Measurements from ENCODE around the gene GPR135. TPM values are rescaled to one million over a fixed set of nuclear protein-coding genes. Genes with fewer than 3 reads are reported as not detected.

The GPR135 gene
- total RNA-seq, 3 donors from 2014 or later, result 1.7 to 4.9 (median 2.8) TPM

DNA sequence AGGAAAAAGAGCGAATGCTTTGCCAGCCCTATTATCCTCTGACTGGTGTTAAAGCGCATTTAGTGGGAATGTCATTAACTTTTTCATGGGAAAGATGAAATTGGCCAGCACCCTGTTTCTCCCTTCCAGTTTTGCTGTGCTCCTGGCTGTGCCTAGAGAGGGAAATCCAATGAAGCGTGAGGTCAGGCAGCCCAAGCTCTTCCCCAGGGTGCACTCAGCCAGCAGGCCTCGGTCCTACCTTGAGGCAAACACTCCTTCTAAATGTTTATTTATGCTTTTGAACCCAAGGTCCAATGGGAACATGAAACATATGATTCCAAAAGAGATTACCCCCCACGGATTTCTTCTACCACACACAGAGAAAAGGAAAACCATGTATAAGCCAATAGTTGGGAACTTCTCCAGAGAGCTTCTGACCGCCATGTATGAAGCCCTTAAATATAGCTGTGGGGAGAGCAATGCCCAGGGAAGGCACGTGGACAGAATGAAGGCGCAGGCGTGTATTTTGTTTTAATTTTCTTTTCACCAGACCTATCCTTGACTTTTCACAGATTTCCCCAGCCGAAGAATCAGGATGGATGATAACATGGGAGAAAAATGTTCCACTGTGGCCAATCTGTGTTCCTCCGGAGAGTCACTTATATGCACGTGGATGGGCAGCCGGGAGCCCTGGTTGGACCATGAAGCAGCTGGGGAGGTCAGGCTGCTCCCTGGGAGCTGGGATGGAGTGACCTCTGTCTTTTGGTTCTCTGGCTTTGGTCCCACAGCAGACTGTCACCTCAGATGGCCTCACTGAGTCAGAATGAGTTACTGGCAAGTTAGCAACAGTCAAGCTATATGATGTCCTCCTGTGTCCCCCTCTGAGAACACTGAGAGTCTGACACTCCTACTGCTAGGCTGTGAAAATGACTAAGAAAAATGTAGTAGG is 37.3 kb downstream of the GPR135 start:
- intact Hi-C loops (cut with DNase I, micrococcal nuclease), result no loop called here
- TF ChIP-seq, protein P1, sequence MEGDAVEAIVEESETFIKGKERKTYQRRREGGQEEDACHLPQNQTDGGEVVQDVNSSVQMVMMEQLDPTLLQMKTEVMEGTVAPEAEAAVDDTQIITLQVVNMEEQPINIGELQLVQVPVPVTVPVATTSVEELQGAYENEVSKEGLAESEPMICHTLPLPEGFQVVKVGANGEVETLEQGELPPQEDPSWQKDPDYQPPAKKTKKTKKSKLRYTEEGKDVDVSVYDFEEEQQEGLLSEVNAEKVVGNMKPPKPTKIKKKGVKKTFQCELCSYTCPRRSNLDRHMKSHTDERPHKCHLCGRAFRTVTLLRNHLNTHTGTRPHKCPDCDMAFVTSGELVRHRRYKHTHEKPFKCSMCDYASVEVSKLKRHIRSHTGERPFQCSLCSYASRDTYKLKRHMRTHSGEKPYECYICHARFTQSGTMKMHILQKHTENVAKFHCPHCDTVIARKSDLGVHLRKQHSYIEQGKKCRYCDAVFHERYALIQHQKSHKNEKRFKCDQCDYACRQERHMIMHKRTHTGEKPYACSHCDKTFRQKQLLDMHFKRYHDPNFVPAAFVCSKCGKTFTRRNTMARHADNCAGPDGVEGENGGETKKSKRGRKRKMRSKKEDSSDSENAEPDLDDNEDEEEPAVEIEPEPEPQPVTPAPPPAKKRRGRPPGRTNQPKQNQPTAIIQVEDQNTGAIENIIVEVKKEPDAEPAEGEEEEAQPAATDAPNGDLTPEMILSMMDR (IDR thresholded peaks at IDR 0.05), result no peak

DNA sequence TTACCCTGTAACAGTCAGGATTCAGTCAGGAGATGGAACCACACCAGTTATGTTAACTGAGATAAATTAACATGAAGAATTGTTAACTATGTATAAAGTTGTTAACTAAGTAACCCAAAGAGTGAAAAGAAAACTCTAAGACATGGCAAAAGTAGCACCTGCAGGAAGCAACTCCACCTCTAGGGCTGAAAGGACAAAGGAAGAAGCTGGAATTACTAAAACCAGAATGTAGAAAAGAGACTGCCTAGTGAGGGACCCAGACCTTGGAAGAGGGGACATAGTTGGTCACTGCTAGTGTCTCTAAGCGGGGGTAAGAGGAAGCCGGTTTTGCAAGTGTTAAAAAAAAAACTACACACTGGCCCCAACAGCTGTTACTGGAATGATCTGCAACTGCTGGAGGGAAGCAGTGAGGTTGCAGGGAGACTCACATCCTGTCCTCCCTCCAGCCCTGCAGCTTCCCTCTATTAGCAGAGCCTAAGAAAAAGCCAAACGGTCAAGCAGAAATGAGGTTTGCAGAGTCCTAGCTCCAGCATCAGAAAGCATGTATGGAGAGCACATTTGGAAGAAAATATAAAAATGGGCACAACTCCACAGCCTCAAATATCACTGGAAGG is 39.8 kb downstream of the GPR135 start:
- no peaks in the 10 kb centered on the region for H3K36me3 ChIP-seq (ENCODE audit: low read depth)
- no peak for DNase-seq
- TF ChIP-seq, protein P1 (IDR thresholded peaks at IDR 0.05), result no peak
- intact Hi-C loops (cut with DNase I, micrococcal nuclease), result no loop called here
- H3K9me3 ChIP-seq, result no peaks in the 10 kb centered on the region
- H3K4me3 ChIP-seq, result no peak overlapping the region
- no peaks in the 10 kb centered on the region for H3K4me1 ChIP-seq (ENCODE audit: low read depth)
- ATAC-seq, result no peak

More for the DNA sequence above, 37.3 kb downstream of the GPR135 start:
- no peaks in the 10 kb centered on the region for H3K9me3 ChIP-seq
- no peak overlapping the region for H3K4me3 ChIP-seq
- ATAC-seq (peak; percentile 30), DNase-seq (no peak)
- no peaks in the 10 kb centered on the region for H3K36me3 ChIP-seq (ENCODE audit: low read depth)
- no peaks in the 10 kb centered on the region for H3K4me1 ChIP-seq (ENCODE audit: low read depth)

DNA sequence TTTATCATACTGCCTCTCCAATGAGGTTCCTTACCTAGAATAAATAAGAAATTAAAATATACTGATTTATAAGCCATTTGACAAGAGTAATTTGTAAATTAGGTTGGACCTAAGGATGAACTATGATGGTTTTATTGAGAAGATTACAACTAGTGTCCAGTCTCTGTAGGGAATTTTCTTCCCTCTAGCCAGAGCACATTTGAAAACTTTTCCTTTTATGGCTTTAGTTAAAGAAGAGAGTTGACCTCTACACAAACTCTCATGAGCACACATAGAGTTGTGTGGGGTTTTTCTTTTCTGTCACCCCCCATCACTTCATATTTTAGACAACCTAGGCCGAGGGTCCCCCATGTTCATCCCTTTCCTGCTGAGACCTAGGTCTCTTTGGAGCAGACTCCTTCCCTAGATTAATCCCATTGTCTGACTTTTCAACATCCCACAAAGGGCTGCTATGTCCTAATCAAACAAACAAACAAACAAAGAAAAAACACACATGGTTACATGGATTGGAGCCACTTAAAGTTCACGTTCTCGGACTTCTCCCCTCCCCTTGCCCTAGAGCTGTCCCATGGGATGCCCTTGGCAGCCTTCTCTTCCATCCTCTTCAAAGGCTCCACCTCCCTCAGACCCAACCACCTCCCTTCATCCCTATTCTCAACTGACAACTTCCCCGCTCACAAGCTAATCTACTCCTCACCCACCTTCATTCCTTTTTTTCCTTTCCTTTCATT is 40.7 kb downstream of the GPR135 start:
- no peaks in the 10 kb centered on the region for H3K36me3 ChIP-seq (ENCODE audit: low read depth)
- intact Hi-C loops (cut with DNase I, micrococcal nuclease), result no loop called here
- TF ChIP-seq, protein P1 (IDR thresholded peaks at IDR 0.05), result no peak
- H3K4me1 ChIP-seq (ENCODE audit: low read depth), result no peaks in the 10 kb centered on the region
- no peaks in the 10 kb centered on the region for H3K9me3 ChIP-seq
- DNase-seq (no peak), ATAC-seq (no peak)
- H3K4me3 ChIP-seq, result no peak overlapping the region

DNA sequence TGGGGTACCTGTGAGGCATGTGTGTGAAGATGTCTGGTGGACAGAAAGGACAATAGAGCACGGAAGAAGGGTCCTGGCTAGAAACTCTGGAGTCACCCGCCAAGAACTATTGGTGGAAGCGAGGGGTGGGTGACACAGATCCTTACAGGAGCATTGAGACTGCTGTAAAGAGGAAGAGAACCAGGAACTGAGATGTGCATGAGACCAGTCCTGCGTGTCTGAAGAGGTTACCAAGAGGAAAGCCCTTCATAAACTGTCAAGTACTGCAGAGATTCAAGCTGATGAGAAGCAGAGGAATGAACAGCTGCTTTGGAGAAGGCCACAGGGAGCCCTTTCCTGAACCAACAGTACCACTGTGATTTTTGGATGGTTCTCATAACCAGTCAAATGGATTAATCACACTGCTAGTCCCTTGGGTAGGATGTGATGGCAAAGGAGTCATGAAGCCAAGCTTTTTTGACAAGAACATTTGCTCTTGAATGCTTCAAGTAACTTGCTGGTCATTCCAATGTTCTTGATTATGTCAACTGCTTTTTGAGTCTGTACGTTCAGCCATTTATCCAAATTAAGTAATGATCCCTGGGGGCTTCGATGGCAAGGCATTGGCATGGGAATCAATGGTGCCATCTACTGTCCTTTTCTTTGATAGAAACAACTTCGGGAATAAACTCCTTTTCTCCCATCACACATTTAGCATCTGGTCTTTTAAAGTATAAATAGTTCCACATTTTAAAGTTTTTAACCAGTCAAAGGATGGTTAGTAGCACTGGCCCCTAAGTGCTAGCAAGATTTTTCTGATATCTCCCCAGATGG is 42.9 kb downstream of the GPR135 start:
- ATAC-seq (no peak), DNase-seq (no peak)
- intact Hi-C loops (cut with DNase I, micrococcal nuclease), result no loop called here
- TF ChIP-seq, protein P1 (IDR thresholded peaks at IDR 0.05), result no peak
- Histone ChIP-seq H3K4me1 (ENCODE audit: low read depth) (peaks cover 4% of the 10 kb centered on the region), H3K36me3 (ENCODE audit: low read depth) (no peaks in the 10 kb centered on the region), H3K4me3 (no peak overlapping the region), H3K9me3 (no peaks in the 10 kb centered on the region)

DNA sequence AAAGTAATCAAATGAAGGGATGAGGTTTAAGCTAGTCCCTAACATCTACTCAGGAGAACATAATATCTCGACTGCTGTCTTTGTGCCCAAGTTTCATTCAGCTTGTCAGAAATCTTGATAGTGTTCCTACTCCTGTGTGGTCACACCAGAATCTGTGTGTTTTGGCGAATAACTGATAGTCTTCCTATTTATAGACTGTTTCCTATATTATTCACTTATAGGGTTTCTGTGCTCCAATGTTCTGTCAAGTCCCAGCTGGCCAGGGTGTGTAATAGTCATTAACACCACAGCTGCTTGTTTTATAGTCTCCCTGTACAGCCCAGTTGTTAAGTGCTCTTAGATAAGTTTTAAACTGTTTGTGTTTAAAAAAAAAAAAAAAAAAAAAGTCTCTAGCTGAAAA is 45.9 kb downstream of the GPR135 start:
- intact Hi-C loops (cut with DNase I, micrococcal nuclease), result no loop called here
- Histone ChIP-seq H3K36me3 (ENCODE audit: low read depth) (no peaks in the 10 kb centered on the region), H3K9me3 (no peaks in the 10 kb centered on the region), H3K4me3 (no peak overlapping the region), H3K4me1 (ENCODE audit: low read depth) (peaks cover 4% of the 10 kb centered on the region)
- DNase-seq (peak in 1 of 3 donors; percentile 34), ATAC-seq (peak; percentile 92)
- TF ChIP-seq, protein P1 (IDR thresholded peaks at IDR 0.05), result no peak
